NB4 (cell line): Measurements from ENCODE around the gene RPS4Y2.

ENCODE experiments used
- DNase-seq: peaks from one replicate; pipeline ENCODE4 v3.0.0; 2010; ENCODE audit warnings: low read depth
- H3K4me3 ChIP-seq: one replicate; pipeline ENCODE4 v1.5.1; 2011; ENCODE audit warnings: mild to moderate bottlenecking, low read depth, low read length, moderate library complexity
- CTCF ChIP-seq: IDR thresholded peaks from one replicate; pipeline ENCODE4 v1.5.1; 2012; ENCODE audit warnings: low read depth, low read length
- MAX ChIP-seq: IDR thresholded peaks from 2 replicates; pipeline ENCODE4 v1.6.1; 2011; ENCODE audit warnings: low read depth, low read length
- MYC ChIP-seq: IDR thresholded peaks from 2 replicates; pipeline ENCODE4 v1.6.1; 2011; ENCODE audit warnings: low read depth, low read length
- POLR2A ChIP-seq: IDR thresholded peaks from 2 replicates; pipeline ENCODE4 v1.6.1; 2011; ENCODE audit warnings: mild to moderate bottlenecking; ENCODE audit not compliant: insufficient read length; ENCODE audit errors: extremely low read depth

RPS4Y2 gene

GRCh38 chrY:20798351-20799049 is 42.6 kb downstream of the RPS4Y2 start:
- no peak overlapping the region for H3K4me3 ChIP-seq
- TF ChIP-seq CTCF: no peak
- TF ChIP-seq POLR2A: no peak
- no peak for TF ChIP-seq MYC
- TF ChIP-seq MAX: no peak
- DNase-seq: no peak

GRCh38 chrY:20802659-20803058 is 46.8 kb downstream of the RPS4Y2 start:
- no peak for TF ChIP-seq MAX
- TF ChIP-seq CTCF: no peak
- TF ChIP-seq MYC: no peak
- no peak for TF ChIP-seq POLR2A
- no peak overlapping the region for H3K4me3 ChIP-seq
- DNase-seq: no peak

GRCh38 chrY:20806243-20806642 is 50.3 kb downstream of the RPS4Y2 start:
- H3K4me3 ChIP-seq: no peak overlapping the region
- DNase-seq: no peak
- TF ChIP-seq CTCF (no peak), MAX (no peak), POLR2A (no peak), MYC (no peak)

GRCh38 chrY:20813459-20813858 is 57.6 kb downstream of the RPS4Y2 start:
- TF ChIP-seq MYC (no peak), POLR2A (no peak), CTCF (no peak), MAX (no peak)
- DNase-seq: no peak
- no peak overlapping the region for H3K4me3 ChIP-seq

DNA sequence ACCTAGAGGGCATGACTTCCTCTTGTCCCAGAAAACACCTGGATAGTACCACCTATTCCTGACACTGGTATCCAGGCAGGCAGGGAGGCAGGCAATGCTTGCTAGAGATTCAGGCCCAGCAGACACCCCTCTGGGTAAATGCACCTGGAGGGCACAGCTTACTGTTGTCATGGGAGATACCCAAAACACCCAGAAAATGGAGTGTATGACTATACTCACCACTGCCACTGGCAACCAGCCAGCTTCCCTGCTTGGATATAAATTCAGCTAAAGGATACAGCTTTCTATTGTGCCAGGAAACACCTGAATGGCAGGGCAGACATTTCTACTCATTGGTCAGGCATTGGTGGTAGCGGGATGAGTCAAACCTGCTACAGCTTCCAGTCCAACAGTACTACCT is 58.9 kb downstream of the RPS4Y2 start:
- TF ChIP-seq POLR2A (no peak), MAX (no peak), MYC (no peak), CTCF (no peak)
- no peak for DNase-seq
- H3K4me3 ChIP-seq: no peak overlapping the region
